SH-SY5Y (cell line): ENCODE results near the gene ALPK3.

Experiments used
- GATA2 ChIP-seq: IDR thresholded peaks from 2 replicates; pipeline ENCODE4 v1.6.1; 2011; ENCODE audit warnings: mild to moderate bottlenecking, low read depth, low read length
- GATA3 ChIP-seq: IDR thresholded peaks from 2 replicates; pipeline ENCODE4 v1.6.1; 2011; ENCODE audit warnings: low read depth, mild to moderate bottlenecking, low read length, moderate library complexity

The ALPK3 gene

GRCh38 chr15:84823282-84823878, 6.2 kb downstream of the ALPK3 start:
- TF ChIP-seq GATA3 (no peak), GATA2 (no peak)

GRCh38 chr15:84824260-84825007, 7.3 kb downstream of the ALPK3 start:
- TF ChIP-seq GATA2 (no peak), GATA3 (no peak)

DNA sequence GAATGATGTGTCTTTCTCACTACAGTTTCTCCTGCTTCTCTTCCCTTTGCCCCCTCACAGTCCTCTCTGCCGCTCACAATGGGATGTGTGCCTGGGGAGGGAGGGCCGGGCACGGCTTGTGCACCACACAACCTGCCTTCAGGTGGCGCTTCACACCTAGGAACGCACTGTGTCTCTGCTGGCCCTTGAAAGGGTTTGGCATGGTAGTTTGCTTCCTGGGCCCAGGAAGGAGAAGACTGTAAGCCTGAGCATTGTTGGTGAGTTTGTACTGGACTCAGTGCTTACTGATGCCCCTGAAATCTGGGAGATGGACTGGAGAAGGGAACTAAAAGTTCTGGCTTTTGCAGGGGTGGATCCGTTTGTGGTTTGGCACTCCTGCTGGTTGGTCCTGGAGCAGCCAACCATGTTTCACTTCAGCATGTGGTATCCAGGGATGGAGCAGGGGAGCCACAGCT, 9.2 kb downstream of the ALPK3 start:
- TF ChIP-seq GATA2 (no peak), GATA3 (no peak)

GRCh38 chr15:84827246-84827645, 10.1 kb downstream of the ALPK3 start:
- no peak for TF ChIP-seq GATA2
- no peak for TF ChIP-seq GATA3

GRCh38 chr15:84828086-84828908, 11.1 kb downstream of the ALPK3 start:
- no peak for TF ChIP-seq GATA2
- TF ChIP-seq GATA3 = no peak

GRCh38 chr15:84829428-84829827, 12.3 kb downstream of the ALPK3 start:
- TF ChIP-seq GATA2 (no peak), GATA3 (no peak)

DNA sequence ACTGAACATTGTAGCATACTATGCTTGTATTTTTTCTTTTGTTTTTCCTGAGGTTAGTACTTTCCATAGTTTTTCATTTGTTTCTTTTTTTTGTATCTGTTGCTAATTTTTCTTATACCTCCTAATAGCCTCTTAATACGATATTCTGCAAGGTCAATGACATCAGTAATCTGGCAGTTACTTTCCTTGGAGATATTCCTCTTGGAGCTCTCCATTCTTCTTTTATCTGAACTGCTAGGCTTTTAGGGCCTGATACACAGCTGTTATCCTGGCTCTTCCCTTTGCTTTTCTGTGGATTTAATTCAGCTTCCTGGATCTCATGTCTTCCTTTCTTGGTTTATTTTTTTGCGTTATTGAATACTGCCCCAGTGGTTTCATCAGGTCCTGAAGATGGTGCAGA, 12.9 kb downstream of the ALPK3 start:
- TF ChIP-seq GATA3 = no peak
- no peak for TF ChIP-seq GATA2

DNA sequence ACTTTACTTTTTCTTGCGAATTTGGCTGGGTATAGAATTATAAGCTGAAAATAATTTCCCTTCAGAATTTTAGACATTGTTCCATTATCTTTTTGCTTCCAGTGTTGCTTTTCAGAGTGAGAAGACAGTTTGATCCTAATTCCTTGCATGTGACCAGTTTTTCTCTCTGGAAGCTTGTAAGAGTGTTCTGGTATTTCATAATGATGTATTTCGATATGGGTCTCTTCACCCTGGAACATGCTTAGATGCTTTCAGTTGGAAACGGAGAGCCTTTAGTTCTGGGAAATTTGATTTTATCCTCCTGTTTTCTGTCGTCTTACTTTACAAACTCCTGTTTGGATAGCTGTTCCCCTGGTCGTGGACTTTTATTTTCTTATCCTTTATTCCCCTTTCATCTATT, 13.9 kb downstream of the ALPK3 start:
- TF ChIP-seq GATA2 = no peak
- TF ChIP-seq GATA3 = no peak

- TF ChIP-seq GATA2 = no peak
- no peak for TF ChIP-seq GATA3
Observed at GRCh38 chr15:84831613-84832012, 14.5 kb downstream of the ALPK3 start.

- no peak for TF ChIP-seq GATA2
- no peak for TF ChIP-seq GATA3
Observed at GRCh38 chr15:84832448-84833040, 15.4 kb downstream of the ALPK3 start.

DNA sequence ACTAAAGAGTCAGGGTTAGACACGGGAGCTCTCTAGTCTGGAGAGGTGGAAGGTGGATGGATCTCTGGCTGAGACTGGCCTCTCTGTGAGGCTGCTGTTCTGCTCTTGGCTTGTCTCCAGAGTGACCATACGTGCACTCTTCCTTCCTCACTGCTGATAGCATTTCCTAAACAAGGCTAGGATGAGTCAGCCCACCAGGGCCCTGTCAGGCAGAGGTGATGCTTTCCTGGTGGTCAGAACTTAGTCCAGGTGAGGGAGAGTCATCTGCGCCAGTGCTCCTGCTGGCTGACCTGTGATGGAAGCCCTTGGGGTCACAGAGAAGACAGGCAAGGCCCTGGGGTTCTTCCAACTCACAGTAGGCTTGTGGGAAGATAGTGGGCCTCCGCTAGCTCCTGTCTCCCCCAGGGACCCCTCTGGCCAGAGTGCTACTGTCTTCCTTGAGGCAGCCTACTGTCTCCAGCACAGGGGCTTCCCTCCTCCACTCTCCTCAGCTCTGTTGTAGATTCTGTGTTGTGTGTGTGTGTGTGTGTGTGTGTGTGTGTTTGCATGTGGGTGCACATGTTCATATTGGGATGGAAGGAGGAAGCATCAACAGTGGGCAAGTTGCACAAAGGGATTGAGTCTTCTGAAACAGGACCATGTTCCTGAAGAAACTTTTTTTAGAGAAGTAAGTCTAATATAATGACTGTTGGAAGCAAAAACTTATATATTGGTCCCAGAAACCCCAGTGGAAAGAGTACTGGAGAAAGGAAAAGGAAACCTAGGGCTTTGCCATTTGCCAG, 16.5 kb downstream of the ALPK3 start:
- TF ChIP-seq GATA3 (no peak), GATA2 (no peak)

DNA sequence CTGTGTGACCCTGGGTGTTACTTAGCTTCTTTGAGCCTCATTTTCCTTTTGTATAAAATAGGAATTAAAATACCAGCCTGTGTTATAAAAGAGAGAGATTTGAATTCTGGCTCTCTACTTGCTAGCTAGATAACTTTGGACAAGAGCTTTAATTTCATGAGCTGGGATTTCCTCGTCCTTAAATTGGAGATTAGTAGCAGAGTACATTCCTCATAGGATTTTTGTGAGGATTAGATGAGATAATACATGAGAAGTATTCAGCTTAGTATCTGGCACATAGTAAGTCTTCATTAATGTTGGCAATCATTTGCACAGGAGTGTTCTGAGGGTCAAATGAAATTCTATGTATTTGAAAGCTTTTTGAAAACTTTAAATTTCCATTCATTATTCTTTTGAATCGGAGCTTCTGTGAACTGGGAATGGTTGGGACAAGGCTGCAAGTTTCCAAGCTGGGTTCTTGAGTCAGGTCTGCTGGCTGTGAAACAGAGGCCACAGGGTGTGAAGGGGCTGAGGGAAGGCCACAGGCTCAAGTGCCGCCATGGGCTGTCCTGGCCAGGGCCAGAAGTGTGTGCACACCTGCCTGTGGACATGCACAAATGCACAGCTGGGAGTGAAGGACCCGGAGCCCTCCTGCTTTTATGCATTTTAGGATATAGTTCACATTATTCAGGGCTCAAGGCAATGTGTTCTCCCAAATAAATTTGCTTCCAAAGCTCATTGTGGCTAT, 17.2 kb downstream of the ALPK3 start:
- no peak for TF ChIP-seq GATA3
- TF ChIP-seq GATA2 = no peak

GRCh38 chr15:84834969-84835368, 17.8 kb downstream of the ALPK3 start:
- TF ChIP-seq GATA2 (no peak), GATA3 (no peak)
